Measurements from ENCODE around the gene EXD3. TPM values are rescaled to one million over a fixed set of nuclear protein-coding genes. Genes with fewer than 3 reads are reported as not detected.

Gene EXD3
- total RNA-seq, 1 donor from 2014 or later, result 10.8 TPM

DNA sequence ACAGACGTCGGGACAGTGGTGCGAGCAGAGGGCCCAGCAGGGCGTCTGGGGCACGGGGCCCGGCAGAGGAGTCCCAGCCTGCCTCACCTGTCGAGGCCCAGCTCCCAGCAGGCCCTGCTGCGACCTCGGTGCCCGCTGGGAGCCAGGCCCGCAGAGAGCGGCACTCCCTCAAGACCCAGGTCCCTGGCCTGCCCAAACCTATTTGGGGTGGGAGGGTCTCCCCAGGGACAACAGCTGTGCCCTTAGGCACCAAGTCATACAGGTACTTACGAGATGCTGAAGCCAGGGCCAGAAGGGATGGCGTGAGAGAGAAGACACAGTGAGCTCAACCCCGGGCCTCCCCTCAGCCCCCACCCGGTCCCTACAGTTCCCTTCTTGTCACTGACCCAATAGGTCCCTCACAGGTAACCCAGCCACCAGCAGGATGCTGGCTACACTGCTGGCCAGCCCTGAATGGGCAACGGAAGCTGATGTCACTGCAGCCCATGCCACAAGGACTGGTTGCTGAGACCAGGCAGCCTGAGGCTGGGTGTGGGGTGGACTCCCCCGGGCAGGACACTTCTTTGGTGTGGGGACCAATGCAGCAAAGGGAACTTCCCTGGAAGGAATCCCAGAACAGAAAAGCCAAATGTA lies 32.5 kb upstream of the EXD3 start:
- TF ChIP-seq, protein P1, sequence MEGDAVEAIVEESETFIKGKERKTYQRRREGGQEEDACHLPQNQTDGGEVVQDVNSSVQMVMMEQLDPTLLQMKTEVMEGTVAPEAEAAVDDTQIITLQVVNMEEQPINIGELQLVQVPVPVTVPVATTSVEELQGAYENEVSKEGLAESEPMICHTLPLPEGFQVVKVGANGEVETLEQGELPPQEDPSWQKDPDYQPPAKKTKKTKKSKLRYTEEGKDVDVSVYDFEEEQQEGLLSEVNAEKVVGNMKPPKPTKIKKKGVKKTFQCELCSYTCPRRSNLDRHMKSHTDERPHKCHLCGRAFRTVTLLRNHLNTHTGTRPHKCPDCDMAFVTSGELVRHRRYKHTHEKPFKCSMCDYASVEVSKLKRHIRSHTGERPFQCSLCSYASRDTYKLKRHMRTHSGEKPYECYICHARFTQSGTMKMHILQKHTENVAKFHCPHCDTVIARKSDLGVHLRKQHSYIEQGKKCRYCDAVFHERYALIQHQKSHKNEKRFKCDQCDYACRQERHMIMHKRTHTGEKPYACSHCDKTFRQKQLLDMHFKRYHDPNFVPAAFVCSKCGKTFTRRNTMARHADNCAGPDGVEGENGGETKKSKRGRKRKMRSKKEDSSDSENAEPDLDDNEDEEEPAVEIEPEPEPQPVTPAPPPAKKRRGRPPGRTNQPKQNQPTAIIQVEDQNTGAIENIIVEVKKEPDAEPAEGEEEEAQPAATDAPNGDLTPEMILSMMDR (IDR thresholded peaks at IDR 0.05; ENCODE audit: insufficient read depth, low read length, severe bottlenecking), result no peak
- Histone ChIP-seq H3K27me3 (ENCODE audit: control insufficient read depth, insufficient read depth, low read length) (no peaks in the 10 kb centered on the region), H3K4me3 (ENCODE audit: low read depth, low read length) (no peak overlapping the region), H3K36me3 (ENCODE audit: control insufficient read depth, insufficient read depth, low read length) (peaks cover 25% of the 10 kb centered on the region)
- no peak for DNase-seq (ENCODE audit: low read depth)
- no peak for FAIRE-seq

DNA sequence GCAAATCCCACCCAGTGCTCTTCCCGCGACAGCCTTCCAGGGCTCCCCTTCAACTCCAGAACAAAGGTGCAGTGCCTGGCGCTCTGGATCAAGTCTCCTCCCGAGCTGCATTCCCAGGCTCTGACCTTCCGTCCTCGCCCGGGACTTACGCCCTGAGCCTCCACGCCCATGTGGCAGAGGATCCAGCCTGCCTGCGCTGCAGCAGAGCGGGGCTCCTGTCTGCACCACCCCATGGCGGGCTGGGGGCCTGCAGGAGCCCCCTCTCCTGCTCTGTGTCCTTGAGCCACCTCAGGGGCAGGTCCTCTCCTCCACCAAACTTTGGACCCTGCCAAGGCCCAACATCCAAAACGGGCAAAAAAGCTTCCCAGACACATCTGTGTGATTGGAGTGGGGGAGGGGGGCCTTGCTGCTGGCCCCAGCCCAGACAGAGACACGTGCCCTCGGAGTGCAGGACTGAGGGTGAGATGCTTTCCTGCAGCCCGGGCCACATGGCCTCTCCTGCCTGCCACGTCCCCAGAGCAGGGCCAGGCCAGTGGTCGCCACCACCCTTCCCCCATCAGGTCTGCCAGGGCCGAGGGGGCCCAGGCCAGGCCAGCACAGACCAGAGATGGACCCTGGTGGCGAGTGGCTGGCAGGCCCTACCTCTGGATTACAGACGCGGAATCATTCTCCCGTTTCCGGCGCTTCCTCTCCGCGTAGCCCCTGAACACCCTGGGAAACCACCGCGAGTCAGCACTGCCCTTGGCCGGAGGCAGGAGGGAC lies 31.8 kb upstream of the EXD3 start:
- Histone ChIP-seq H3K27me3 (ENCODE audit: control insufficient read depth, insufficient read depth, low read length) (no peaks in the 10 kb centered on the region), H3K4me3 (ENCODE audit: low read depth, low read length) (peak overlapping the region; percentile 45), H3K36me3 (ENCODE audit: control insufficient read depth, insufficient read depth, low read length) (peaks cover 26% of the 10 kb centered on the region)
- DNase-seq (ENCODE audit: low read depth) (no peak), FAIRE-seq (no peak)
- TF ChIP-seq, protein P1 (IDR thresholded peaks at IDR 0.05; ENCODE audit: insufficient read depth, low read length, severe bottlenecking), result no peak

DNA sequence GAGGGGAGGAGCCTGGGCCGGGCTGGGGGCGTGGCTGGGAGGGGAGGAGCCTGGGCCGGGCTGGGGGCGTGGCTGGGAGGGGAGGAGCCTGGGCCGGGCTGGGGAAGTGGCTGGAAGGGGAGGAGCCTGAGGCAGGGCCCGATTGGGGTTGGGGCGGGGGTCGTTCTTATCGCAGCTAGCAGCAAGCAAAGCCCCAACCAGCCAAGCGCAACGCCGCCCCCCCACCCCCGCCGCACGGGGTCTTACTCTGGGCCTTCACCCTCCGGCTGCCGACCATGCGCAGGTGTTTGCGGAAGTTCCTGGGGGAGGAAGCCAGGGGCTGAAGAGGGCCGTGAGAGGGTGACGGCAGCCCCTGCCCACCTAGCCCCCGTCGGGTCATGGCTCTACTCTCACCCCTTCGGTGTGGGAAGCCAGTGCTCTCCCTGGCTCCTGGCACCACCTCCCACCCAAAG lies 31.2 kb upstream of the EXD3 start:
- Histone ChIP-seq H3K27me3 (ENCODE audit: control insufficient read depth, insufficient read depth, low read length) (no peaks in the 10 kb centered on the region), H3K36me3 (ENCODE audit: control insufficient read depth, insufficient read depth, low read length) (peaks cover 29% of the 10 kb centered on the region), H3K4me3 (ENCODE audit: low read depth, low read length) (peak overlapping the region; percentile 45)
- TF ChIP-seq, protein P1 (IDR thresholded peaks at IDR 0.05; ENCODE audit: insufficient read depth, low read length, severe bottlenecking), result no peak
- DNase-seq (ENCODE audit: low read depth) (no peak), FAIRE-seq (no peak)

DNA sequence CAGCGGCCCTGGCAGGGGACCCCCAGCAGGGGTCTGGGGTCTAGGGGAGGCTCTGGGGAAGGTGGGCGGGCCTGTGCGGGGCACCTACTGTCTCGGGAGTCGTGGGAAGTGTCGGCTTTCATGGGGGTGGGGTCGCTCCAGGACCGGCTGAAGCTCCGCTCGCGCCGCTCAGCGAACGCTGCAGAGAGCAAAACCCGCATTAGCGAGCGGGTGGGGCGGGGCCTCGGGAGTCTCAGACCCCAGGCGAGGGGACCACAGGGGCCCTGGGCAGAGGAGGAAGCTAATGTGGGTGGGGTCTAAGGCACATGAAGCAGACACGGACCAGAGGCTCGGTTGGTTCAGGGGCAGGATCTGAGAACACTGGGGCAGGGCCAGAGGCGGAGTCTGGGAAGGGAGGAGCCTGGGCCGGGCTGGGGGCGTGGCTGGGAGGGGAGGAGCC lies 30.7 kb upstream of the EXD3 start:
- no peak for FAIRE-seq
- peaks cover 29% of the 10 kb centered on the region for H3K36me3 ChIP-seq (ENCODE audit: control insufficient read depth, insufficient read depth, low read length)
- TF ChIP-seq, protein P1 (IDR thresholded peaks at IDR 0.05; ENCODE audit: insufficient read depth, low read length, severe bottlenecking), result no peak

GRCh38 chr9:137452761-137453642 lies 30.0 kb upstream of the EXD3 start:
- Histone ChIP-seq H3K4me3 (ENCODE audit: low read depth, low read length) (peak overlapping the region; percentile 38), H3K36me3 (ENCODE audit: control insufficient read depth, insufficient read depth, low read length) (peaks cover 29% of the 10 kb centered on the region), H3K27me3 (ENCODE audit: control insufficient read depth, insufficient read depth, low read length) (no peaks in the 10 kb centered on the region)
- FAIRE-seq (no peak), DNase-seq (ENCODE audit: low read depth) (no peak)
- TF ChIP-seq, protein P1 (IDR thresholded peaks at IDR 0.05; ENCODE audit: insufficient read depth, low read length, severe bottlenecking), result no peak

More for the DNA sequence above, 30.7 kb upstream of the EXD3 start:
- peak overlapping the region; percentile 38 for H3K4me3 ChIP-seq (ENCODE audit: low read depth, low read length)
- H3K27me3 ChIP-seq (ENCODE audit: control insufficient read depth, insufficient read depth, low read length), result no peaks in the 10 kb centered on the region
- peak; percentile 37 for DNase-seq (ENCODE audit: low read depth)

All from bronchial epithelial cell (primary cell).